Lower leg skin (tissue), 4 donors: ENCODE data around the gene ZNF385B. TPM values are rescaled to one million over a fixed set of nuclear protein-coding genes. Genes with fewer than 3 reads are reported as not detected.

ENCODE experiments used
- DNase-seq, 2 donors: peaks; one replicate each; pipeline ENCODE4 v3.0.0-alpha.2; 2019; ENCODE audit warnings: low spot score in 2 of 2
- H3K4me3 ChIP-seq: fragments of 200-600 bp; sonication (generic); 2 replicates; pipeline ENCODE4 v1.5.1; 2017; ENCODE audit warnings: mild to moderate bottlenecking, low read depth; ENCODE audit not compliant: poor library complexity, severe bottlenecking
- CTCF ChIP-seq, 3 donors: fragments of 450-650 bp; IDR thresholded peaks; one replicate each; pipeline ENCODE4 v1.5.1; 2016; ENCODE audit warnings: antibody characterized with exemption in 3 of 3, mild to moderate bottlenecking in 3 of 3, moderate library complexity in 2 of 3
- POLR2A ChIP-seq, 2 donors: fragments of 450-650 bp; IDR thresholded peaks; one replicate each; pipeline ENCODE4 v1.6.1; 2016 to 2017; ENCODE audit warnings: antibody characterized with exemption in 2 of 2, mild to moderate bottlenecking in 1 of 2, moderate library complexity in 1 of 2
- WGBS, 2 donors: methylation state at CpG; one replicate each; pipeline ENCODE4 v1.1.5; 2018; 5-methylcytosine and 5-hydroxymethylcytosine counted together
- intact Hi-C: fragments of 100-400 bp; cut with DNase I; formaldehyde crosslinking; loops from one replicate; pipeline ENCODE4 v1.15.0; 2023; ENCODE audit warnings: low total_unique reads
- total RNA-seq, 4 donors: library from RNA; depleted of rRNA; stranded (reverse); fragments of >200 nt; gene quantifications; one replicate each; pipeline ENCODE4 v1.1.0, GENCODE V29; 2016

The ZNF385B gene
- total RNA-seq, 4 donors from 2014 or later = 0.97 to 1.4 TPM; not detected in 2

- no peak for DNase-seq
- TF ChIP-seq POLR2A (IDR thresholded peaks at IDR 0.05) (no peak), CTCF (IDR thresholded peaks at IDR 0.05) (no peak)
- intact Hi-C loops = no loop called here
- no peak overlapping the region for H3K4me3 ChIP-seq
- 91 to 92% methylated on average over 4 of the region's 4 CpGs for WGBS, 2 donors
These were observed 302.2 kb downstream of the ZNF385B start for GRCh38 chr2:179559108-179559806.

- no peak for DNase-seq
- H3K4me3 ChIP-seq = no peak overlapping the region
- TF ChIP-seq POLR2A (IDR thresholded peaks at IDR 0.05) = no peak
- no peak for TF ChIP-seq CTCF (IDR thresholded peaks at IDR 0.05)
These were observed 303.1 kb downstream of the ZNF385B start for GRCh38 chr2:179558010-179558934.

GRCh38 chr2:179556425-179556824, 305.0 kb downstream of the ZNF385B start:
- TF ChIP-seq POLR2A (IDR thresholded peaks at IDR 0.05) = no peak
- no peak for TF ChIP-seq CTCF (IDR thresholded peaks at IDR 0.05)
- DNase-seq = no peak
- WGBS, 2 donors = 80 to 86% methylated on average over 6 of the region's 6 CpGs
- H3K4me3 ChIP-seq = no peak overlapping the region
- intact Hi-C loops = no loop called here

More at GRCh38 chr2:179558010-179558934, 303.1 kb downstream of the ZNF385B start:
- 92 to 93% methylated on average over 2 of the region's 2 CpGs for WGBS, 2 donors
- intact Hi-C loops = no loop called here

GRCh38 chr2:179555691-179556283, 305.6 kb downstream of the ZNF385B start:
- TF ChIP-seq POLR2A (IDR thresholded peaks at IDR 0.05) (no peak), CTCF (IDR thresholded peaks at IDR 0.05) (no peak)
- DNase-seq = no peak
- intact Hi-C loops = no loop called here
- WGBS, 2 donors = 55 to 65% methylated on average over 6 of the region's 6 CpGs
- H3K4me3 ChIP-seq = no peak overlapping the region

DNA sequence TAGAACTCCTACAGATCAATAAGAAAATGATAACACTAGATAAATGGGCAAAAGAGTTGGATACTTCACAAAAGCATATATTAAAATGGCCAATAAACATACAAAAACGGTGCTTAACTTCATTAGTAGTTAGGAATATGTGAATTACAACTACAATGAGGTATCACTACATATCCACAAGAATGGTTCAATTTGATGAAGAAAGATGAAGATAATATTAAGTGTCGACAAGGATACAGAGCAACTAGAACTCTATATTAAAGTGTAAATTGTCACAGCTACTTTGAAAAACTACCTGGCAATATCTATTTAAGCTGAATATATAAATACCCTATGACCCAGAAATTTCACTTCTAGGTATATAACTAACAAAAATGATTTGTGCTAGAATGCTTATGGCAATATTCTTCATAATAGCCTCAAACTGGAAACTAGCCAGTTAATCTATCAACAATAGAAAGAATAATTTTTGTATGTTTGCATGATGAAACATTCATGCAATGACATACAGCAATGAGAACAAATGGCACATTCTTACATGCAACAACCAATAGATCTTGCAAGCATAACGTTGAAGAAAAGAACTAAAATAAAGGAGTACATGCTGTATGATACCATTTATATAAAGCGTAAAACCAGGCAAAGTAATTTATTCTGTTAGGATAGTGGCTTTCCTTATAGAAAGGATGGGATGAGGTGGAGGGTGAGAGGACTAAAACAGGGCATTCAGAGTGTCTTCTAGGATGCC, 306.6 kb downstream of the ZNF385B start:
- no peak for DNase-seq
- TF ChIP-seq POLR2A (IDR thresholded peaks at IDR 0.05) (no peak), CTCF (IDR thresholded peaks at IDR 0.05) (no peak)
- 86 to 89% methylated on average over 4 of the region's 4 CpGs for WGBS, 2 donors

More for the DNA sequence above, 306.6 kb downstream of the ZNF385B start:
- H3K4me3 ChIP-seq = no peak overlapping the region
- intact Hi-C loops = no loop called here
